Measurements from ENCODE around the gene TBC1D9.

GRCh38 chr4:140715119-140715518 is 41.1 kb downstream of the TBC1D9 start:
- TF ChIP-seq, protein P1, sequence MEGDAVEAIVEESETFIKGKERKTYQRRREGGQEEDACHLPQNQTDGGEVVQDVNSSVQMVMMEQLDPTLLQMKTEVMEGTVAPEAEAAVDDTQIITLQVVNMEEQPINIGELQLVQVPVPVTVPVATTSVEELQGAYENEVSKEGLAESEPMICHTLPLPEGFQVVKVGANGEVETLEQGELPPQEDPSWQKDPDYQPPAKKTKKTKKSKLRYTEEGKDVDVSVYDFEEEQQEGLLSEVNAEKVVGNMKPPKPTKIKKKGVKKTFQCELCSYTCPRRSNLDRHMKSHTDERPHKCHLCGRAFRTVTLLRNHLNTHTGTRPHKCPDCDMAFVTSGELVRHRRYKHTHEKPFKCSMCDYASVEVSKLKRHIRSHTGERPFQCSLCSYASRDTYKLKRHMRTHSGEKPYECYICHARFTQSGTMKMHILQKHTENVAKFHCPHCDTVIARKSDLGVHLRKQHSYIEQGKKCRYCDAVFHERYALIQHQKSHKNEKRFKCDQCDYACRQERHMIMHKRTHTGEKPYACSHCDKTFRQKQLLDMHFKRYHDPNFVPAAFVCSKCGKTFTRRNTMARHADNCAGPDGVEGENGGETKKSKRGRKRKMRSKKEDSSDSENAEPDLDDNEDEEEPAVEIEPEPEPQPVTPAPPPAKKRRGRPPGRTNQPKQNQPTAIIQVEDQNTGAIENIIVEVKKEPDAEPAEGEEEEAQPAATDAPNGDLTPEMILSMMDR (conservative IDR thresholded peaks at IDR 0.05): no peak
- TF ChIP-seq EZH2 (IDR thresholded peaks at IDR 0.05; ENCODE audit: low read depth): no peak

Data from PC-9 (cell line).